ENCODE data around the gene DEFB123.

Gene DEFB123

DNA sequence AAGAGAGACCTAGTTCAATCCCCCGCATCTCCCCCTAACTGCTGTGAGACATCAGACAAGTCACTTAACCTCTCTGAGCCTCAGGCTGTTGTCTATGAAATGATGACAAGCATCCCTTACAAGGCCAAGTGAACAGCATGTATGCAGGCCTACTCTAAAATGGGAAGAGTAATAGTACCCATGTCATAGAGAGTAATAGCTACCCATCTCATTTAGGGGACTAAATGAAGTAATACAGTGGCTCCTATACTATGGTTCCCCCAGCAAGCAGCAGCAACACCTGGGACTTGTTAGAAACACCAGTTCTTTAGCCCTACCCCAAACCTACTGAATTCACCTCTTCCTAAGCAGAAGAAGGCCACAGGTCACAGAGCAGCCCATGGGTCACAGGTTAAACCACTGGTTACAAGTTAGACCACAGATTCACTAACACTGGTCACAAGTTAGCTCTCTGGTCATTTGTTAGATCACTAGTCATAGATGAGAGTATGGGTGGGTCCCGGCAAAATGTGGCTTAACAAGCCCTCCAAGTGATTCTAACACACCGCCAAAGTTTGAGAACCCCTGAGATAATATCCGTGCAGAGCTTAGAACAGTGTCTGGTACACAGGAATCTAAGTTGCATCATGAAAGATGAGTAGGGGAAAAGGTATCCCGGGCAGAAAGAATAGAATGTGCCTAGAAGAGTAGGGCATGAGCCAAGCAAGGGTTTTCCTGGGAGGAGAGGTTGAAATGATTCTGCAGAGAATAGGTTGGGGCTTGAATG is 33.1 kb downstream of the DEFB123 start:
- DNase-seq, result no peak

GRCh38 chr20:31474097-31474436 is 33.6 kb downstream of the DEFB123 start:
- DNase-seq, result no peak

- DNase-seq, result peak; percentile 10
Observed at GRCh38 chr20:31474758-31475427, 34.5 kb downstream of the DEFB123 start, which contains the start of the genes DEFB124 and REM1. Gene DEFB124, minus strand, starts transcription at chr20:31475127. Its CDS starts 2,114 bp downstream, at chr20:31473013. Gene REM1, plus strand, starts transcription at chr20:31475288. Its CDS starts 1,158 bp downstream, at chr20:31476446.

- DNase-seq, result peak; percentile 35
Observed at GRCh38 chr20:31475472-31476293, 35.3 kb downstream of the DEFB123 start.

DNA sequence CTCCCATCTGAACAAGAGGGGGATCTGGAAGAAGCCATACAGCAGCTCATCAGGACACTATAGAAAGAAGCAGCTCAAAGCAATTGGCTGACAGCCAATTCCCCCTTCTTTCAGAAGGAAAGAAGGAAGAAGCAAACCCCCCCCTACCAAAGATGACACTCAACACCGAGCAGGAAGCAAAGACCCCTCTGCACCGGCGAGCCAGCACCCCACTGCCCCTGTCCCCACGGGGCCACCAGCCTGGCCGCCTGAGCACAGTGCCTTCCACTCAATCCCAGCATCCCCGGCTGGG is 35.8 kb downstream of the DEFB123 start:
- no peak for DNase-seq

- DNase-seq, result no peak
Observed at GRCh38 chr20:31476643-31477215, 36.3 kb downstream of the DEFB123 start.

DNA sequence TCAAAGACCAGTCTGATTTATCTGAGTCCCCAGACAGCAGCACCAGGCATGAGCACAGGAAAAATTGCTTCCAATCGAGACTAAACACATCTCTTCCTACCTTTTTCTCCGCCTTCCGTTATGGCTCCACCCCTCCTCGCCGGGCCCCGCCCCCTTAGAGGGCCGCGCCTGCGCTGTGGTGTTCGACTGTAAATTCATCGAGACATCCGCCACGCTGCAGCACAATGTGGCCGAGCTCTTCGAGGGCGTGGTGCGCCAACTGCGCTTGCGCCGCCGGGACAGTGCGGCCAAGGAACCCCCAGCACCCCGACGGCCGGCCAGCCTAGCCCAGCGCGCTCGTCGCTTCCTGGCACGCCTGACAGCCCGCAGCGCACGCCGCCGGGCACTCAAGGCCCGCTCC is 43.6 kb downstream of the DEFB123 start:
- DNase-seq, result peak; percentile 22

DNA sequence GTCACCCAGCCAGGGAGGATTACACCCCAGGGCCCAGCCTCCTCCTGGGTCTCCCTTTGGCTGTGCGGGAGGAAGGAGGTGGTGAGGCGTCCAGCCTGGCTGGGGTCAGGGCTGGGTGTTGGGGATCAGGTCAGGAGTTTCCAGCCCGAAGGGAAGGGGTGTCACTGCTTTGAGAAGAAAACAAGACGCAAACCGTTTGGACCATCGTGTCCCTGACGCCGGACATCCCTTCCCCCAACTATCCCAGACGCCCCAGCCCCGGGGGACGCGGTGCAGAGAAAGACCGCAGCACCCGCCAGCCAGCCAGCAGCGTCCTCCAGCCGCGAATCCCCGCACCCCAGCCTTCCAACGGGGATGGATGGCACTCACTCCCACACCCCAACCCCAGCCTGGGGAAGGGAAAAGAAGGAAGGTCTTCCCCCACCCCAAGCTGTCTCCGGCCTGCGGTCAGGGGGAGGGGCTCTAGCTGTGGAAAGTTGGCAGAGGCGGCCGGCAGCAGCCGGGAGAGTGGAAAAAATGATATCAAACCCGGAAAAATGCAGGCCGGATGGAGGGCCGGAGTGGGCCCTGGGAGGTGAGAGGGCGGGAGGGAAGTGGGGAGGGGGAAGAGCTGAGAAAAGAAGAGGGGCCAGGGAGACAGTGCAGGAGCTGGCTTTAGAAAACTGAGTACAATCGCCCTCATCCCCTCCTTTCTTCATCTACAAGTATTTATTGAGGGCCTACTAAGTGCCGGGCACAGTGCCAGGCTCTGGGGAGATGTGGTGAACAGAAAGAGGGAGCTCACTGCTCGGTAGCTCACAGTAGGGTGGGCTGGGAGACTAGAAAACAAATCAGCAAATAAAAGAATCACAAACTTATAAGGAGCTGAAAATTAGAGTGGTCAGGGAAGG is 45.3 kb downstream of the DEFB123 start:
- DNase-seq, result peak; percentile 50

- no peak for DNase-seq
Observed at GRCh38 chr20:31488115-31488514, 47.7 kb downstream of the DEFB123 start.

- DNase-seq, result no peak
Observed at GRCh38 chr20:31489152-31489551, 48.7 kb downstream of the DEFB123 start.

- no peak for DNase-seq
Observed at GRCh38 chr20:31490752-31491151, 50.3 kb downstream of the DEFB123 start.

- DNase-seq, result no peak
Observed at GRCh38 chr20:31494131-31494530, 53.7 kb downstream of the DEFB123 start.

DNA sequence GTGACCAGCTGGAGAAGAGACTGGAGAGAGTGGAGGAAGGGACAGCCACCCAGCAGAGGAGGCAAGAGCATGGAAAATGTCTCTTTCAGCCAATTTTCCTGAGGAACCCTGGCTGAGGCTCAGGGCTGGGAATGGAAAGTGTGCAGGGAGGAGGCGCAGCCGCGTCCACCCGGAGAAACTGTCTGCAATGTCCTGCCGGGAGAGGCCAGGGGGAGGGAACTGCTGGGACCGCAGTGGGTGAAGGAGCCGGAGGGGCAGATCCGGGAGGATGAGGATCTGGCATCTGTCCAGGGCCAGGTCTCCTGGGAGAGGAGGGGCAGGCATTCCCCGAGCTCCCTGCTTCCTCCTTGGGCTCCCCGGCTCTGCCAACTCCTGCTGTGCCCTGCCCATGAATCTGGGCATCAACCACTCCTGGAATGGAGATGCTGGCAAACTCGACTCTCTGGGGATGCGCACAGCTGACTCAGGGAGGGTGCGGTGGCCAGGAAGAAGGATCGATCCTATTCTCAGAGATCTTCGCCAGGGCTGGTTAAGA is 56.4 kb downstream of the DEFB123 start:
- no peak for DNase-seq

DNA sequence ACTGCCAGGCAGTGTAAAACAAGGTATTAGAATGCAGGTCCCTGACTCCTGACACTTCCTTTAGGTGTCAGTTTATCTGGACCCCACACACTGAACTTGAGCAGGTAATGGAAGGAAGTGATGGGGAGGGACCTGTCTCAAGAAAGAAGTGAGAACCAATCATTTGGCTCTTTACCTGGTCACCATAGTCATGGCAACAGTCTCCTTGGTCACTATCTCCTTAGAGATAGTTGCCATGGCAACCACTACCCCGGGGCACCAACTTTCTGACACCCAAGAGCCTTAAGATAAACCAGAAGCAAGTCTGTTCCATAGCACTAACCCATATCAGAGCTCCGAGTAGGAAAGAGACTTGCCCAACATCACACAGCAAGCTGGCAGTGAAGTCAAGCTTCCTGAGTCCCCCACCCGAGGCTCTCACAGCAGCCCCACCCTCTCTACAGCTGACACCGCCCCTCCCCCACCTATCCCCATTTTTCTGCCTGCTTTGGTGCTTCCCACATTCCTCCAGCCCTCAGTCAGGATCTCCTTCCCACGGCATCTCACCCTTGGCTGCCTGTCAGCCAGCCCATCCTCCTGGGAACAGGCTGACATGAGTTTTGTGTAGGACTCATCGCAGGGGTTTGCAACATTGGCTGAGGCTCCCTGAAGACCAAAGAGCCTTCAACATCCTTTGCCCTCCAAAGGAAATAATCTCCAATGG is 57.6 kb downstream of the DEFB123 start:
- no peak for DNase-seq

Data from right kidney (tissue), 1 donor.